ENCODE data around the gene LETM1. TPM values are rescaled to one million over a fixed set of nuclear protein-coding genes. Genes with fewer than 3 reads are reported as not detected.

LETM1 gene
- total RNA-seq, 2 donors from 2014 or later, result 45.7 to 52.4 TPM

GRCh38 chr4:1762264-1763010 lies 93.5 kb downstream of the LETM1 start:
- TF ChIP-seq CTCF (conservative IDR thresholded peaks at IDR 0.05), result no peak
- Histone ChIP-seq H3K27me3 (ENCODE audit: control insufficient read depth, insufficient read depth, low read length, poor library complexity, severe bottlenecking) (no peaks in the 10 kb centered on the region), H3K36me3 (ENCODE audit: control insufficient read depth, insufficient read depth, low read length) (no peaks in the 10 kb centered on the region), H3K4me1 (ENCODE audit: control insufficient read depth, insufficient read depth, low read length) (peaks cover 7% of the 10 kb centered on the region), H3K27ac (ENCODE audit: low read depth, low read length) (no peak overlapping the region), H3K9me3 (ENCODE audit: control insufficient read depth, low read length) (no peaks in the 10 kb centered on the region), H3K9ac (ENCODE audit: extremely low read depth, low read length, poor library complexity, severe bottlenecking) (no peak overlapping the region), H3K4me3 (ENCODE audit: low read length) (no peak overlapping the region)
- H3K27ac Mint-ChIP-seq, result no peak overlapping the region
- H3K9me3 Mint-ChIP-seq, result no peaks in the 10 kb centered on the region
- H3K4me3 Mint-ChIP-seq, result no peak overlapping the region
- peaks cover 13% of the 10 kb centered on the region for H3K4me1 Mint-ChIP-seq
- WGBS, 2 experiments (ENCODE audit: insufficient coverage in 1 of 2, insufficient read length in 1 of 2), result 87 to 94% methylated on average over 10 to 20 of the region's 20 CpGs
- H3K27me3 Mint-ChIP-seq (ENCODE audit: insufficient read depth), result peaks cover 2% of the 10 kb centered on the region
- no peak for DNase-seq
- no peaks in the 10 kb centered on the region for H3K36me3 Mint-ChIP-seq (ENCODE audit: low read depth)

Other genes starting within 250 kb of the LETM1 start
- gene FAM53A, start 171.8 kb downstream of the LETM1 start, total RNA-seq, result 1 to 10 TPM; 3.7 to 4.9 TPM
- gene SLBP, start 143.8 kb downstream of the LETM1 start, total RNA-seq, result 10 to 100 TPM; 52.1 to 60.7 TPM
- 10 to 100 TPM; 33.6 to 41.7 TPM for gene TMEM129, start 134.8 kb downstream of the LETM1 start, total RNA-seq
- gene TACC3, start 134.6 kb downstream of the LETM1 start, total RNA-seq, result 100 to 1,000 TPM; 113 to 182 TPM
- gene FGFR3, start 62.9 kb downstream of the LETM1 start, total RNA-seq, result 100 to 1,000 TPM; 107 to 125 TPM
- gene NSD2, start 15.2 kb upstream of the LETM1 start, total RNA-seq, result 100 to 1,000 TPM; 153 to 208 TPM
- 10 to 100 TPM; 54.8 to 60.1 TPM for gene NELFA, start 152.8 kb upstream of the LETM1 start, total RNA-seq
- 1 to 10 TPM; 5.0 to 6.4 TPM for gene NAT8L, start 203.2 kb upstream of the LETM1 start, total RNA-seq